ENCODE results near the gene ZNF469. TPM values are rescaled to one million over a fixed set of nuclear protein-coding genes. Genes with fewer than 3 reads are reported as not detected.

ZNF469 gene
- polyA plus RNA-seq, 1 donor (not counting 4 experiments of a cell fraction or from before 2014, with no cell fraction given), result not detected

DNA sequence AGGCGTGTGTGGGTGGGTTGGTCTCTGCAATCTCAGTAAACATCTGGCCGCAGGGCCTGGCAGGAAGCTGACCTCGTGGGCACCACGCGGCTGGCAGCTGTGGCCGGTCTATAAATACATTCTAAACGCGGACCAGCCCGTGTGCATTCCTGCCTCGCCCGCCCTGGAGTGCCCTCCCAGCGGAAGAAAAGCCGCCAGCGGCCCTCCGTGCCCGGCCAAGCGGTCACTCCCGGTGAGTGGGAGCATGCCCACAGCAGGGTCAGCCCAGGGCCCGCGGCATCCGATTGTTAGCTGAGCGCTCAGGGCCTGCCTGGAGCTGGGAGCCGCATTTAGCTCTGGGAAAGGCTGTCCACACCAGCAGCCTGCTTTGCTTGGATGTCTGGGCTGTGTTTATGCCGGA, 10.3 kb downstream of the ZNF469 start:
- Histone ChIP-seq H3K4me2 (ENCODE audit: control insufficient read depth, extremely low read depth, insufficient read depth, low read depth, low read length) (no peak overlapping the region), H3K36me3 (ENCODE audit: control insufficient read depth in 2 of 2, extremely low read depth in 1 of 2, insufficient read depth in 2 of 2, low read length in 2 of 2) (no peaks in the 10 kb centered on the region), H3K9me3 (ENCODE audit: control insufficient read depth, low read depth, low read length) (no peaks in the 10 kb centered on the region), H2AFZ (ENCODE audit: control insufficient read depth, low read length) (no peak overlapping the region), H3K4me3 (ENCODE audit: control insufficient read depth in 2 of 3, extremely low read depth in 1 of 3, insufficient read depth in 2 of 3, low read depth in 1 of 3, low read length in 3 of 3) (no peak overlapping the region), H3K4me1 (ENCODE audit: control insufficient read depth, extremely low read depth, insufficient read depth, low read length) (no peaks in the 10 kb centered on the region), H3K27me3 (ENCODE audit: control insufficient read depth, extremely low read depth, insufficient read depth, low read length) (peaks cover 15% of the 10 kb centered on the region), H3K79me2 (ENCODE audit: control insufficient read depth, insufficient read depth, low read length) (no peaks in the 10 kb centered on the region), H3K9ac (ENCODE audit: control insufficient read depth, extremely low read depth, insufficient read depth, low read length) (no peak overlapping the region), H3K27ac (ENCODE audit: control insufficient read depth, insufficient read depth, low read length) (no peak overlapping the region), H4K20me1 (ENCODE audit: control insufficient read depth, extremely low read depth, insufficient read depth, low read length) (no peaks in the 10 kb centered on the region), H3K9me1 (ENCODE audit: control insufficient read depth, extremely low read depth, insufficient read depth, low read length) (no peaks in the 10 kb centered on the region)
- dilution Hi-C loops (cut with MboI; ENCODE audit: extremely low pct_ligation_motif_present, low sequenced_read_pairs), result no loop called here
- FAIRE-seq (no peak), DNase-seq (ENCODE audit: low read depth, low spot score) (no peak)
- TF ChIP-seq EZH2 (IDR thresholded peaks at IDR 0.05; ENCODE audit: low read length) (no peak), CTCF (optimal IDR thresholded peaks at IDR 0.05 in 1 of 3, IDR thresholded peaks at IDR 0.05 in 1 of 3, conservative IDR thresholded peaks at IDR 0.05 in 1 of 3; ENCODE audit: extremely low read depth in 1 of 3, insufficient read depth in 2 of 3, low read length in 3 of 3) (no peak)

DNA sequence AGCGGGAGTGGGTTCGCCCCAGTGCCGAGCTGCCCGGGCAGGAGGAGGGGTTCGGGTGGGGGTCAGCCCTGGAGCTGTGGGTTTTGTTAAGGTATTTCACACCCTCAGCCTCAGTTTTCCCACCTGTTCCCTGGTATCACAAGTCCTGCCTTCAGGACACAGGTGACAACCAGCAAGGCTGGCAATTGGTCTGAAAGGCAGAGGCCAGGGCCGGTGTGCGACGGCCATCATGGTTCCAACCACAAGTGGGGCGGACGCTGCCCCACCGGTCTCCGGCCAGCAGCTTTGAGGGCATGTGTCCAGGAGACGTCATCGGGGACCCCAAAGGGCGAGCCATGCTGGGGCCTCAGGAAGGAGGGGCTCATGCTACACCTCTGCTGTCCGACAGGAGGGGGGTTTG, 10.8 kb downstream of the ZNF469 start:
- no peak overlapping the region for H2AFZ ChIP-seq (ENCODE audit: control insufficient read depth, low read length)
- dilution Hi-C loops (cut with MboI; ENCODE audit: extremely low pct_ligation_motif_present, low sequenced_read_pairs), result no loop called here
- DNase-seq (ENCODE audit: low read depth, low spot score) (no peak), FAIRE-seq (no peak)
- H3K36me3 ChIP-seq (ENCODE audit: control insufficient read depth in 2 of 2, extremely low read depth in 1 of 2, insufficient read depth in 2 of 2, low read length in 2 of 2), result no peaks in the 10 kb centered on the region
- H3K9me3 ChIP-seq (ENCODE audit: control insufficient read depth, low read depth, low read length), result peaks cover 2% of the 10 kb centered on the region
- H3K4me3 ChIP-seq (ENCODE audit: control insufficient read depth in 2 of 3, extremely low read depth in 1 of 3, insufficient read depth in 2 of 3, low read depth in 1 of 3, low read length in 3 of 3), result no peak overlapping the region
- H3K9ac ChIP-seq (ENCODE audit: control insufficient read depth, extremely low read depth, insufficient read depth, low read length), result no peak overlapping the region
- no peak overlapping the region for H3K27ac ChIP-seq (ENCODE audit: control insufficient read depth, insufficient read depth, low read length)
- H3K79me2 ChIP-seq (ENCODE audit: control insufficient read depth, insufficient read depth, low read length), result no peaks in the 10 kb centered on the region
- H3K27me3 ChIP-seq (ENCODE audit: control insufficient read depth, extremely low read depth, insufficient read depth, low read length), result peaks cover 14% of the 10 kb centered on the region
- no peaks in the 10 kb centered on the region for H4K20me1 ChIP-seq (ENCODE audit: control insufficient read depth, extremely low read depth, insufficient read depth, low read length)
- no peak for TF ChIP-seq CTCF (optimal IDR thresholded peaks at IDR 0.05 in 1 of 3, IDR thresholded peaks at IDR 0.05 in 1 of 3, conservative IDR thresholded peaks at IDR 0.05 in 1 of 3; ENCODE audit: extremely low read depth in 1 of 3, insufficient read depth in 2 of 3, low read length in 3 of 3)
- no peak for TF ChIP-seq EZH2 (IDR thresholded peaks at IDR 0.05; ENCODE audit: low read length)
- H3K4me1 ChIP-seq (ENCODE audit: control insufficient read depth, extremely low read depth, insufficient read depth, low read length), result no peaks in the 10 kb centered on the region
- H3K4me2 ChIP-seq (ENCODE audit: control insufficient read depth, extremely low read depth, insufficient read depth, low read depth, low read length), result no peak overlapping the region
- no peaks in the 10 kb centered on the region for H3K9me1 ChIP-seq (ENCODE audit: control insufficient read depth, extremely low read depth, insufficient read depth, low read length)
